Panc1 (cell line): ENCODE measurements around the gene GFI1B. TPM values are rescaled to one million over a fixed set of nuclear protein-coding genes. Genes with fewer than 3 reads are reported as not detected.

Experiments used
- ATAC-seq: fragments of 200-7000 bp; cut with Tn5 transposase; 2 replicates; pipeline ENCODE4 v1.9.1; 2020; ENCODE audit warnings: mild to moderate bottlenecking, moderate library complexity
- BruUV-seq: library from RNA; stranded (reverse); fragments of 400-500 nt; replicated peaks from 2 replicates; lab custom pipeline; 2021; lab: Mats Ljungman, UMichigan
- CTCF ChIA-PET: fragments of 300-600 bp; sonication (Branson Sonifier 250); formaldehyde crosslinking; loops from one replicate; lab custom pipeline; 2022; ENCODE audit warnings: antibody characterized with exemption; lab: Charles Lee
- POLR2A ChIA-PET: fragments of 300-600 bp; sonication (Branson Sonifier 250); formaldehyde crosslinking; loops from one replicate; lab custom pipeline; 2022; ENCODE audit warnings: antibody characterized with exemption; lab: Charles Lee
- DNase-seq: peaks from one replicate; pipeline ENCODE4 v3.0.0-alpha.2; 2010; ENCODE audit warnings: low read depth, low spot score
- H3K27ac ChIP-seq: 2 replicates; pipeline ENCODE4 v1.5.1; 2011; ENCODE audit warnings: mild to moderate bottlenecking, low read length, inconsistent platforms
- H3K27me3 ChIP-seq: fragments of 200-500 bp; sonication (Bioruptor generic); 2 replicates; pipeline ENCODE4 v1.6.0; 2014; ENCODE audit warnings: low read length, inconsistent platforms; ENCODE audit not compliant: control insufficient read depth, insufficient read depth
- H3K36me3 ChIP-seq: fragments of 200-500 bp; sonication (Bioruptor generic); 2 replicates; pipeline ENCODE4 v1.5.1; 2014; ENCODE audit warnings: inconsistent platforms, mild to moderate bottlenecking, low read length, moderate library complexity; ENCODE audit not compliant: control insufficient read depth, insufficient read depth
- H3K4me1 ChIP-seq: 2 replicates; pipeline ENCODE4 v1.5.1; 2011; ENCODE audit warnings: inconsistent platforms, mild to moderate bottlenecking, low read length, moderate library complexity; ENCODE audit not compliant: control insufficient read depth, insufficient read depth
- H3K4me3 ChIP-seq, 2 experiments: 2 replicates each; pipeline ENCODE4 v1.5.1; 2011 to 2012; ENCODE audit warnings: low read depth in 2 of 2, low read length in 2 of 2, mild to moderate bottlenecking in 2 of 2, inconsistent platforms in 1 of 2, moderate library complexity in 1 of 2
- H3K9me3 ChIP-seq: fragments of 200-500 bp; sonication (Bioruptor generic); 2 replicates; pipeline ENCODE4 v1.5.1; 2014; ENCODE audit warnings: low read depth, mild to moderate bottlenecking, inconsistent platforms, low read length, moderate library complexity; ENCODE audit not compliant: control insufficient read depth, insufficient read depth
- CTCF ChIP-seq: fragments of 450-650 bp; IDR thresholded peaks from 2 replicates; pipeline ENCODE4 v1.5.1; 2017; ENCODE audit warnings: mild to moderate bottlenecking
- POLR2AphosphoS5 ChIP-seq: IDR thresholded peaks from 2 replicates; pipeline ENCODE4 v1.6.1; 2012; ENCODE audit warnings: mild to moderate bottlenecking, low read depth, low read length, moderate library complexity
- REST ChIP-seq, 2 experiments: IDR thresholded peaks; 2 replicates each; pipeline ENCODE4 v1.6.1; 2011 to 2012; ENCODE audit warnings: low read depth in 2 of 2, control low read depth in 1 of 2, low read length in 1 of 2, mild to moderate bottlenecking in 1 of 2, moderate library complexity in 1 of 2; ENCODE audit not compliant: insufficient read depth in 1 of 2
- SIN3A ChIP-seq: IDR thresholded peaks from 2 replicates; pipeline ENCODE4 v1.6.1; 2012; ENCODE audit warnings: low read depth, mild to moderate bottlenecking, low read length, moderate library complexity, borderline replicate concordance; ENCODE audit not compliant: insufficient read depth
- TCF7L2 ChIP-seq: IDR thresholded peaks from 2 replicates; pipeline ENCODE4 v1.6.1; 2011; ENCODE audit warnings: mild to moderate bottlenecking, low read depth, low read length, inconsistent platforms
- in situ Hi-C: cut with HindIII; loops from 2 replicates; pipeline ENCODE4 v1.10.0; 2016; ENCODE audit warnings: low sequenced_read_pairs, low pct_unique_long_range_greater_than_20kb
- intact Hi-C: fragments of 100-400 bp; cut with micrococcal nuclease; formaldehyde crosslinking; loops from one replicate; pipeline ENCODE4 v1.10.0; 2022; ENCODE audit not compliant: unreplicated experiment
- total RNA-seq: library from RNA; stranded (reverse); gene quantifications from one replicate; pipeline ENCODE4 v1.2.1, GENCODE V29; 2021; ENCODE audit not compliant: unreplicated experiment

Gene GFI1B
- total RNA-seq, 1 experiment from 2014 or later: 0.08 TPM

GRCh38 chr9:132946631-132947295, 31.7 kb upstream of the GFI1B start:
- intact Hi-C loops (no loop called here), in situ Hi-C loops (no loop called here)
- no peak overlapping the region for H3K4me3 ChIP-seq
- POLR2A ChIA-PET: interaction anchor here (0.7 kb wide), 1 partner anchor 1849 kb away, joined by 11 read pairs; no protein-coding TSS in a partner anchor
- DNase-seq: no peak
- no peak for ATAC-seq
- H3K27ac ChIP-seq: no peak overlapping the region
- H3K4me1 ChIP-seq: peaks cover 12% of the 10 kb centered on the region
- H3K9me3 ChIP-seq: no peaks in the 10 kb centered on the region
- no peak for TF ChIP-seq CTCF
- no peak for TF ChIP-seq POLR2AphosphoS5
- no peak for TF ChIP-seq REST (IDR thresholded peaks at IDR 0.05; ENCODE audit: insufficient read depth in 1 of 2, low read depth in 2 of 2, low read length in 1 of 2)
- no peak for TF ChIP-seq TCF7L2
- no peak for TF ChIP-seq SIN3A
- CTCF ChIA-PET: interaction anchor here (0.6 to 0.7 kb wide), 3 partner anchors 12 to 50 kb away, joined by 6 to 10 read pairs (median 6); no protein-coding TSS in a partner anchor
- H3K27me3 ChIP-seq: no peaks in the 10 kb centered on the region
- peaks cover 4% of the 10 kb centered on the region; the same call in 1 of the 2 replicates for H3K36me3 ChIP-seq
- BruUV-seq: no TSS peak

GRCh38 chr9:132947756-132948155, 30.7 kb upstream of the GFI1B start:
- intact Hi-C loops (no loop called here), in situ Hi-C loops (no loop called here)
- H3K4me3 ChIP-seq: no peak overlapping the region
- no TSS peak for BruUV-seq
- H3K27ac ChIP-seq: no peak overlapping the region
- no peak for DNase-seq
- no peaks in the 10 kb centered on the region for H3K9me3 ChIP-seq
- H3K27me3 ChIP-seq: no peaks in the 10 kb centered on the region
- POLR2A ChIA-PET: no interaction called here
- H3K4me1 ChIP-seq: peaks cover 7% of the 10 kb centered on the region
- TF ChIP-seq REST (IDR thresholded peaks at IDR 0.05; ENCODE audit: insufficient read depth in 1 of 2, low read depth in 2 of 2, low read length in 1 of 2): no peak
- TF ChIP-seq CTCF: no peak
- no peak for TF ChIP-seq POLR2AphosphoS5
- no peak for TF ChIP-seq SIN3A
- no peak for TF ChIP-seq TCF7L2
- peaks cover 4% of the 10 kb centered on the region; the same call in 1 of the 2 replicates for H3K36me3 ChIP-seq
- ATAC-seq: no peak
- CTCF ChIA-PET: interaction anchor here (0.7 kb wide), 1 partner anchor 51 kb away, joined by 6 read pairs; no protein-coding TSS in a partner anchor
